Thyroid gland (tissue), 4 donors: Measurements from ENCODE around the gene CCT8.

Experiments used
- CTCF ChIP-seq, 6 experiments: fragments of 200-600 bp in 3 of 6; fragments of 450-650 bp in 3 of 6; sonication (generic) in 3 of 6; IDR thresholded peaks; one replicate each; pipeline ENCODE4 v1.5.1; 2016 to 2019; ENCODE audit warnings: antibody characterized with exemption in 6 of 6, mild to moderate bottlenecking in 2 of 6, inconsistent platforms in 1 of 6, moderate library complexity in 1 of 6
- POLR2A ChIP-seq, 2 donors: fragments of 450-650 bp; IDR thresholded peaks; one replicate each; pipeline ENCODE4 v1.6.1; 2017; ENCODE audit warnings: antibody characterized with exemption in 2 of 2, mild to moderate bottlenecking in 2 of 2, moderate library complexity in 1 of 2

GRCh38 chr21:29082046-29082815 is 8.8 kb upstream of the CCT8 start:
- TF ChIP-seq CTCF (IDR thresholded peaks at IDR 0.05): no peak
- TF ChIP-seq POLR2A (IDR thresholded peaks at IDR 0.05): no peak
